ENCODE measurements around the gene PJA1.

The PJA1 gene

DNA sequence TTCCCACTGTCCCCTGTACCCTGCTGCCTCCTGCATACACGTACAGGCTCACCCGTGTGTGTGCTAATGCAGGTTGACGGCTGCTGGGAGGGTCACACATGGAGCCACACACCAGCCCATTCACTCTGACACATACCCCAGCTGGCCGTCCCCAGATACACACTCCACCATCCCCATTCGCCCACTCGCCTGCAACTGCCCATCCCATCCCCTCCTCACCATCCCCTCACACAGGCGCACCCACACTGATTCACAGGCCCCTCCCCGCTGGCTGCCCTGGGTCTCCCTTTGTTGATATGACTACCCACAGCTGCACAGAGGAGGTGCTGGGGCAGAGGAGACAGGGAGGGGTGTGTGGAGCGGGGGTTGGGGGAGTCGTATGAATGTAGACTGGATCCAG lies 25.7 kb downstream of the PJA1 start:
- H3K4me3 Mint-ChIP-seq, result no peak overlapping the region
- no peaks in the 10 kb centered on the region for H3K36me3 Mint-ChIP-seq (ENCODE audit: low read depth)
- no peaks in the 10 kb centered on the region for H3K9me3 Mint-ChIP-seq
- H3K27me3 Mint-ChIP-seq, result no peaks in the 10 kb centered on the region
- H3K27ac Mint-ChIP-seq, result no peak overlapping the region
- no peaks in the 10 kb centered on the region for H3K4me1 Mint-ChIP-seq (ENCODE audit: low read depth)

- H3K9me3 Mint-ChIP-seq, result no peaks in the 10 kb centered on the region
- H3K4me1 Mint-ChIP-seq (ENCODE audit: low read depth), result no peaks in the 10 kb centered on the region
- H3K27me3 Mint-ChIP-seq, result no peaks in the 10 kb centered on the region
These were observed 26.7 kb downstream of the PJA1 start for GRCh38 chrX:69138512-69138911.

GRCh38 chrX:69138118-69138390 lies 27.2 kb downstream of the PJA1 start:
- no peak overlapping the region for H3K4me3 Mint-ChIP-seq
- H3K27me3 Mint-ChIP-seq, result no peaks in the 10 kb centered on the region
- no peaks in the 10 kb centered on the region for H3K9me3 Mint-ChIP-seq
- no peaks in the 10 kb centered on the region for H3K36me3 Mint-ChIP-seq (ENCODE audit: low read depth)
- no peaks in the 10 kb centered on the region for H3K4me1 Mint-ChIP-seq (ENCODE audit: low read depth)
- no peak overlapping the region for H3K27ac Mint-ChIP-seq

More at GRCh38 chrX:69138512-69138911, 26.7 kb downstream of the PJA1 start:
- H3K36me3 Mint-ChIP-seq (ENCODE audit: low read depth), result no peaks in the 10 kb centered on the region
- H3K4me3 Mint-ChIP-seq, result no peak overlapping the region
- H3K27ac Mint-ChIP-seq, result no peak overlapping the region

DNA sequence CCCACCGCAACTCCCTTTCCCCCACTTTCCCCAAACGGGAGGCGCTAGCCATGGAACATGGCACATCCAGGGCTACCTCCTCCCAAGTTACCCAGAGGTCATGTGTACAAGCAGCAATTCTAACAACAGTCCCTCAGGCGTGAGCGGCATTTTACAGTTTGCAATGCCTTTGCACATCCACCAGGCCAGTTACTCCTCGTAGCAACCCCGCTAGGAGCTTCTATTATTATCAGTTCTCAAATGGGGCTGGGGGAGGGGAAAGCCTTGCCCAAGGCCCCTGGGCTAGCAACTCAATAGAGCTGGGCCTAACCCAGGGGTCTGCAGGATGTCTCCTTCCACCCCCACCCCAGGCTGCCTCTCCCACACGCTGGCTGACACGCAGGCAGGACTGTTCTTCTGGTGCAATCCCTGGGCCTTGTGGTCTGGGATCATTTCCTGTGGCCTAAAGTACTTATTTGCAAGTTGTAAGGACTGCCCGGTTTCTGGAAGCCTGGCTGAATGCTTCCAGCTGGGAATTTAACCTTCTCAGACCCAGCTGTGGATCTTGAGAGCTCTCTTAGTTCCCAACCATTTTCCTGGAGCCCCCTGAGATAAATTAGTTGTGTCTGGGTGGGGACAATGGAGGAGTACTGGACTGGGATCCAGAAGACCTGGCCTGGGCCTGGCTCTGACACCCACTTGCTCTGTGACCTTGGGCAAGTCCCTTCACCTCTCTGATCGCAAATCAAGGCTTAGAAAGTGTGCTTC lies 27.7 kb downstream of the PJA1 start:
- no peaks in the 10 kb centered on the region for H3K4me1 Mint-ChIP-seq (ENCODE audit: low read depth)
- no peaks in the 10 kb centered on the region for H3K36me3 Mint-ChIP-seq (ENCODE audit: low read depth)
- H3K27ac Mint-ChIP-seq, result no peak overlapping the region
- H3K9me3 Mint-ChIP-seq, result no peaks in the 10 kb centered on the region
- no peak overlapping the region for H3K4me3 Mint-ChIP-seq
- H3K27me3 Mint-ChIP-seq, result no peaks in the 10 kb centered on the region

GRCh38 chrX:69136546-69137331 lies 28.5 kb downstream of the PJA1 start:
- H3K4me3 Mint-ChIP-seq, result no peak overlapping the region
- H3K27me3 Mint-ChIP-seq, result peaks cover 3% of the 10 kb centered on the region
- H3K27ac Mint-ChIP-seq, result no peak overlapping the region
- H3K36me3 Mint-ChIP-seq (ENCODE audit: low read depth), result no peaks in the 10 kb centered on the region
- H3K9me3 Mint-ChIP-seq, result no peaks in the 10 kb centered on the region
- H3K4me1 Mint-ChIP-seq (ENCODE audit: low read depth), result no peaks in the 10 kb centered on the region

- H3K4me1 Mint-ChIP-seq (ENCODE audit: low read depth), result no peaks in the 10 kb centered on the region
- no peaks in the 10 kb centered on the region for H3K36me3 Mint-ChIP-seq (ENCODE audit: low read depth)
- H3K4me3 Mint-ChIP-seq, result no peak overlapping the region
- H3K27me3 Mint-ChIP-seq, result peaks cover 7% of the 10 kb centered on the region
- H3K27ac Mint-ChIP-seq, result no peak overlapping the region
- no peaks in the 10 kb centered on the region for H3K9me3 Mint-ChIP-seq
These were observed 31.2 kb downstream of the PJA1 start for GRCh38 chrX:69133921-69134542.

DNA sequence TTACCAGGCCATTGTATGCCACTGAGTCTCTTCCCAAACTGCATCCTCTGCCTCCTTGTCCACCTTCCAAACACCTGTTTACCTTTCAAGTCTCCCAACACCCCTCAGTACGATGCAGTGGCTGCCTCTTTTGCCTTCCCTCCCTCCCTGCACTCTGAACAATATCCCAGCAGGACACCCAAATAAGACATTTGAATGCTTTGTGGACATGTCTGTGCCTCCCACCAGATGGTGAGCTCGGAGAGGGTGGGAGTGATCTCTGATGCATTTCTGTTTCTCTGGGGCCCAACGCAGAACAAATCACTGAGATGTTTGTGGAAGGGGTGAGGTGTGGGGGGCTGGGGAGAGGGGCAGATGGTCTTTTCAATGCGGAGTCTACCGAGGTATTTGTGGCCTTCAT lies 33.4 kb downstream of the PJA1 start:
- peaks cover 10% of the 10 kb centered on the region for H3K27me3 Mint-ChIP-seq
- no peaks in the 10 kb centered on the region for H3K36me3 Mint-ChIP-seq (ENCODE audit: low read depth)
- H3K4me3 Mint-ChIP-seq, result no peak overlapping the region
- no peaks in the 10 kb centered on the region for H3K9me3 Mint-ChIP-seq
- no peaks in the 10 kb centered on the region for H3K4me1 Mint-ChIP-seq (ENCODE audit: low read depth)
- no peak overlapping the region for H3K27ac Mint-ChIP-seq

DNA sequence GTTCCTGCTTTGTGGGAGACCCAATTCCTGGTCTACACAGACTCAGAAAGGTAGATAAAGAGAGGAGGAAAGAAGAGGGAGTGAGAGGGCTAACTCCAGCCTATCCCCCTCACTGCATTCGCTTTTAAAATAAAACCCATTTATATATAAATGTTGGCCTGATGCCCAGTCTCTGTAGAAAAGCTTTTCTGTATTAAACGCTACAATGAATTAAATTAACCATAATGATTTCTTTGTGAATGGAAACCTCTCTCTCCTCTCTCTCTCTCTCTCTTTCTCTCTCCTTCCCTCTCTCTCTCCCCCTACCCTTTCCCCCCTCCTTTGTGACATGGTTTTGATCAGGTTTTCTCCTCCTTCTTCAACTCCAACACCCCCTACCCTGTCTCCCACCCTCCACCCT lies 34.8 kb downstream of the PJA1 start:
- no peaks in the 10 kb centered on the region for H3K36me3 Mint-ChIP-seq (ENCODE audit: low read depth)
- H3K4me1 Mint-ChIP-seq (ENCODE audit: low read depth), result no peaks in the 10 kb centered on the region
- H3K4me3 Mint-ChIP-seq, result no peak overlapping the region
- no peak overlapping the region for H3K27ac Mint-ChIP-seq
- no peaks in the 10 kb centered on the region for H3K9me3 Mint-ChIP-seq
- H3K27me3 Mint-ChIP-seq, result peaks cover 10% of the 10 kb centered on the region

GRCh38 chrX:69128588-69128987 lies 36.7 kb downstream of the PJA1 start:
- H3K9me3 Mint-ChIP-seq, result no peaks in the 10 kb centered on the region
- no peaks in the 10 kb centered on the region for H3K4me1 Mint-ChIP-seq (ENCODE audit: low read depth)

GRCh38 chrX:69127466-69127865 lies 37.8 kb downstream of the PJA1 start:
- Mint-ChIP-seq H3K9me3 (no peaks in the 10 kb centered on the region), H3K27me3 (peaks cover 10% of the 10 kb centered on the region), H3K4me1 (ENCODE audit: low read depth) (no peaks in the 10 kb centered on the region)

More at GRCh38 chrX:69128588-69128987, 36.7 kb downstream of the PJA1 start:
- no peaks in the 10 kb centered on the region for H3K36me3 Mint-ChIP-seq (ENCODE audit: low read depth)
- H3K27ac Mint-ChIP-seq, result no peak overlapping the region
- H3K27me3 Mint-ChIP-seq, result peaks cover 10% of the 10 kb centered on the region
- no peak overlapping the region for H3K4me3 Mint-ChIP-seq

DNA sequence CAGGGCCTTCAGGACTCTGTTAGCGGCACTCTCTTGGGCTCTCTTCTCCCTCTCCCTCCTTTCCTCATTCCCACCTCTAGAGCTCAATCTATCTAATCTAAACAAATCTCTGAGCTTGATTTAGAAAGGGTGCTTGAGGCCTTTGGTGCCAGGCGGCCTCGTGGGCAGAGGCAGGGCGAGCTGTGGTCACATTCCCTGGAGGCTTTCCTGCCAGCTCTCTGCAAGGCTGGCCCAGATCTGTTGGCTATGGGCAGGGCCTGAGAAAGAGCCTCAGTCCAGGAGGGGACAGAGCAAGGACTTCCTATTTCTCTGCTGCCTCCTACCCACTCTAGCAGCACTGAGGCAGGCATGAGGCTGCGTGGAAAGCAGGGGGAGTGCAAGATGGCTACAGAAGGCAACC lies 38.6 kb downstream of the PJA1 start:
- Mint-ChIP-seq H3K4me3 (no peak overlapping the region), H3K27me3 (peaks cover 7% of the 10 kb centered on the region), H3K27ac (no peak overlapping the region), H3K36me3 (ENCODE audit: low read depth) (no peaks in the 10 kb centered on the region), H3K9me3 (no peaks in the 10 kb centered on the region), H3K4me1 (ENCODE audit: low read depth) (no peaks in the 10 kb centered on the region)

More at GRCh38 chrX:69127466-69127865, 37.8 kb downstream of the PJA1 start:
- Mint-ChIP-seq H3K27ac (no peak overlapping the region), H3K4me3 (no peak overlapping the region), H3K36me3 (ENCODE audit: low read depth) (no peaks in the 10 kb centered on the region)

DNA sequence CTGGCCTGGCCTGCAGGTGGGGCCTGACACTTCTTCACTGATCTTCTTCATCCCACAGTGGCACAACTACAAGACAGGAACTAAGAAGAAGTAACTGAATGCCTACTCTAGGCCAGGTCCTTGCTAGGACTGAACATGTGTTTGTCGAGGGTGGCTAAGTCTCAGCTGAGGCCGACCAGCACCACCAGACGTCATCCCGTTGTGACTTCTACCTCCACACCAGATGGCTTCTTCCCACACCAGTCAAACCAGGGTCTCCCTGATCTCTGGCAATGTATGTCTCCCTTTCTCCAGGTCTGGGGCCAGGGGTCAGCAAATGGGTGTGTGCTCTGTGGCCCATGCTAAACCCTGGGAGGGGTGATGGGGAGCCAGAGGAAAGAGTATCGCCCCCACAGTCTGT lies 40.2 kb downstream of the PJA1 start:
- no peak overlapping the region for H3K27ac Mint-ChIP-seq
- no peak overlapping the region for H3K4me3 Mint-ChIP-seq
- H3K27me3 Mint-ChIP-seq, result peaks cover 3% of the 10 kb centered on the region
- H3K9me3 Mint-ChIP-seq, result no peaks in the 10 kb centered on the region
- no peaks in the 10 kb centered on the region for H3K36me3 Mint-ChIP-seq (ENCODE audit: low read depth)
- H3K4me1 Mint-ChIP-seq (ENCODE audit: low read depth), result no peaks in the 10 kb centered on the region

DNA sequence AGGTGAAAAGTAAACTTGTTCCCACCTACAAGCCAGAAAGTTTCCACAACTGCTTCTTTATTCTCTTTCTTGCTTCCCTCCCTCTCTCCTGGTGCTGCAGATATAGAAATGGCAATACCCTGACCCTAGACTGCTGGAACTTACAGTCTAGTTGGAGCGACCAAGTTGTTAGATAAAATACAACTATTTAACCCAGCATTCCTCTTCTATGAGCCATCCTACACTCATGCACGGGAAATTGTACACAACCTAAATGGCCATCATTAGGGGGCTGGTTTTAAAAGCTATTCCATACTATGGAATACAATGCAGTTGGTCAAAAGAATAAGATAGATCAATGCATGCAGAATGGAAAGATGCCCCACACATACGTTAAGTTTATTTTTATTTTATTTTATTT lies 41.1 kb downstream of the PJA1 start:
- Mint-ChIP-seq H3K27me3 (peaks cover 3% of the 10 kb centered on the region), H3K9me3 (no peaks in the 10 kb centered on the region), H3K4me3 (no peak overlapping the region), H3K4me1 (ENCODE audit: low read depth) (no peaks in the 10 kb centered on the region), H3K27ac (no peak overlapping the region), H3K36me3 (ENCODE audit: low read depth) (no peaks in the 10 kb centered on the region)

GRCh38 chrX:69123481-69123880 lies 41.8 kb downstream of the PJA1 start:
- Mint-ChIP-seq H3K27me3 (peaks cover 3% of the 10 kb centered on the region), H3K9me3 (no peaks in the 10 kb centered on the region), H3K4me3 (no peak overlapping the region), H3K4me1 (ENCODE audit: low read depth) (no peaks in the 10 kb centered on the region), H3K27ac (no peak overlapping the region), H3K36me3 (ENCODE audit: low read depth) (no peaks in the 10 kb centered on the region)

- H3K4me3 Mint-ChIP-seq, result no peak overlapping the region
- no peaks in the 10 kb centered on the region for H3K9me3 Mint-ChIP-seq
- H3K4me1 Mint-ChIP-seq (ENCODE audit: low read depth), result no peaks in the 10 kb centered on the region
- no peak overlapping the region for H3K27ac Mint-ChIP-seq
- H3K27me3 Mint-ChIP-seq, result no peaks in the 10 kb centered on the region
- no peaks in the 10 kb centered on the region for H3K36me3 Mint-ChIP-seq (ENCODE audit: low read depth)
These were observed 43.8 kb downstream of the PJA1 start for GRCh38 chrX:69121321-69122000.
